Ovary (tissue), 3 donors: ENCODE results near the gene RERE.

Source experiments
- CTCF ChIP-seq, 3 donors: fragments of 450-650 bp in 2 of 3; fragments of 200-600 bp in 1 of 3; IDR thresholded peaks; one replicate each; pipeline versions ENCODE4 v1.5.1 to v1.8.0; 2016 to 2022; ENCODE audit warnings: antibody characterized with exemption in 3 of 3, mild to moderate bottlenecking in 1 of 3
- EP300 ChIP-seq: sonication (generic); formaldehyde crosslinking; IDR thresholded peaks from one replicate; pipeline ENCODE4 v1.6.1; 2017; ENCODE audit warnings: antibody characterized with exemption
- POLR2A ChIP-seq: fragments of 450-650 bp; IDR thresholded peaks from one replicate; pipeline ENCODE4 v1.6.1; 2017; ENCODE audit warnings: antibody characterized with exemption, mild to moderate bottlenecking, moderate library complexity
- donor health status: DM: no; HTN: no; CAD: no.

GRCh38 chr1:8562222-8562621, 255.2 kb downstream of the RERE start:
- TF ChIP-seq POLR2A (no peak), CTCF (IDR thresholded peaks at IDR 0.05) (no peak), EP300 (no peak)
